GM12878 (cell line): Measurements from ENCODE around the gene ARHGEF3. TPM values are rescaled to one million over a fixed set of nuclear protein-coding genes. Genes with fewer than 3 reads are reported as not detected.

Source experiments
- ATAC-seq: fragments of 200-7000 bp; cut with Tn5 transposase; 3 replicates; pipeline ENCODE4 v1.9.1; 2020; ENCODE audit warnings: mild to moderate bottlenecking, moderate library complexity
- BruUV-seq: library from RNA; stranded (reverse); fragments of 400-500 nt; replicated peaks from 2 replicates; lab custom pipeline; 2021; lab: Mats Ljungman, UMichigan
- CTCF ChIA-PET: fragments of 300-600 bp; sonication (Branson Sonifier 250); formaldehyde crosslinking; extraction: SDS; loops from one replicate; lab custom pipeline; 2021; ENCODE audit warnings: inconsistent platforms; lab: Yijun Ruan, JAX
- POLR2A ChIA-PET: fragments of 350-600 bp; formaldehyde crosslinking; extraction: SDS; loops from one replicate; lab custom pipeline; 2021; ENCODE audit warnings: inconsistent platforms; lab: Charles Lee
- RAD21 ChIA-PET: fragments of 300-600 bp; sonication (Branson Sonifier 250); formaldehyde crosslinking; loops from one replicate; lab custom pipeline; 2023; ENCODE audit warnings: antibody characterized with exemption; ENCODE audit not compliant: unreplicated experiment; lab: Charles Lee
- SMC1A ChIA-PET: fragments of 300-600 bp; sonication (Branson Sonifier 250); formaldehyde crosslinking; loops from one replicate; lab custom pipeline; 2023; ENCODE audit not compliant: unreplicated experiment, uncharacterized antibody; lab: Charles Lee
- DNase-seq: peaks from one replicate; pipeline ENCODE4 v3.0.0-alpha.2; 2011; ENCODE audit warnings: low read depth, low spot score
- FAIRE-seq: peaks from 3 replicates; lab custom pipeline; 2011; peaks lifted over from hg19 to GRCh38; lab: Jason Lieb, UNC
- H2AFZ ChIP-seq: 2 replicates; pipeline ENCODE4 v1.6.0; 2011; ENCODE audit warnings: low read depth, low read length, control low read depth; ENCODE audit not compliant: control insufficient read depth
- H3K27ac ChIP-seq: 2 replicates; pipeline ENCODE4 v1.5.1; 2011; ENCODE audit warnings: control low read depth; ENCODE audit not compliant: control insufficient read depth, insufficient read depth
- H3K27me3 ChIP-seq, 2 experiments: replicated peaks in 1 of 2; 2 replicates each; pipeline versions ENCODE4 v1.6.0 to v1.6.1; 2011; ENCODE audit warnings: low read length in 1 of 2; ENCODE audit not compliant: control insufficient read depth in 2 of 2, insufficient read depth in 2 of 2
- H3K36me3 ChIP-seq, 2 experiments: 2 replicates each; pipeline ENCODE4 v1.5.1; 2011; ENCODE audit warnings: low read length in 1 of 2; ENCODE audit not compliant: control insufficient read depth in 2 of 2, insufficient read depth in 2 of 2
- H3K4me1 ChIP-seq: 2 replicates; pipeline ENCODE4 v1.6.1; 2011; ENCODE audit warnings: mild to moderate bottlenecking, low read length, moderate library complexity, mixed read lengths; ENCODE audit not compliant: control insufficient read depth, insufficient read depth
- H3K4me2 ChIP-seq: 2 replicates; pipeline ENCODE4 v1.6.0; 2011; ENCODE audit warnings: control low read depth; ENCODE audit not compliant: control insufficient read depth, insufficient read depth
- H3K4me3 ChIP-seq: fragments of 200-600 bp; sonication (generic); 2 replicates; pipeline ENCODE4 v1.5.1; 2016
- H3K79me2 ChIP-seq: 2 replicates; pipeline ENCODE4 v1.6.0; 2011; ENCODE audit warnings: low read length; ENCODE audit not compliant: control insufficient read depth, insufficient read depth
- H3K9ac ChIP-seq: 2 replicates; pipeline ENCODE4 v1.8.0; 2011; ENCODE audit warnings: low read length, control low read depth, mixed read lengths; ENCODE audit not compliant: control insufficient read depth, insufficient read depth
- H3K9me3 ChIP-seq: replicated peaks from 3 replicates; pipeline ENCODE4 v1.5.1; 2011; ENCODE audit warnings: mild to moderate bottlenecking, low read length; ENCODE audit not compliant: control insufficient read depth, insufficient read depth
- H4K20me1 ChIP-seq: 2 replicates; pipeline ENCODE4 v1.6.0; 2011; ENCODE audit not compliant: control insufficient read depth, insufficient read depth
- EED ChIP-seq: sonication (generic); IDR thresholded peaks from 2 replicates; pipeline ENCODE4 v1.6.1; 2016; ENCODE audit warnings: antibody characterized with exemption, low read depth
- EZH2 ChIP-seq: IDR thresholded peaks from 2 replicates; pipeline ENCODE4 v1.6.1; 2012; ENCODE audit warnings: low read depth, mild to moderate bottlenecking, control low read depth, inconsistent platforms, low read length, borderline replicate concordance; ENCODE audit not compliant: control insufficient read depth
- POLR2AphosphoS2 ChIP-seq: IDR thresholded peaks from 2 replicates; pipeline ENCODE4 v1.6.1; 2011; ENCODE audit warnings: low read depth, mild to moderate bottlenecking, low read length, improper control_type of control experiment, moderate library complexity
- USF2 ChIP-seq: IDR thresholded peaks from 2 replicates; pipeline ENCODE4 v1.6.1; 2011; ENCODE audit warnings: low read depth, low read length, improper control_type of control experiment, borderline replicate concordance
- ZBTB4 ChIP-seq: fragments of 450-650 bp; formaldehyde crosslinking; IDR thresholded peaks from 2 replicates; pipeline ENCODE4 v1.4.0; 2022; ENCODE audit warnings: mild to moderate bottlenecking, moderate library complexity
- WGBS: methylation state at CpG from one replicate; pipeline ENCODE4 v1.1.6; 2016; ENCODE audit warnings: low lambda C conversion rate; ENCODE audit not compliant: insufficient replicate concordance, insufficient coverage; ENCODE audit errors: missing lambda C conversion rate; 5-methylcytosine and 5-hydroxymethylcytosine counted together
- in situ Hi-C: fragments of 300-500 bp; cut with MboI; formaldehyde crosslinking; loops from 9 replicates; pipeline ENCODE4 v1.14.3; 2018; ENCODE audit warnings: mixed read lengths
- intact Hi-C: fragments of 100-400 bp; cut with micrococcal nuclease; formaldehyde crosslinking; loops from one replicate; pipeline ENCODE4 v1.14.2; 2022; ENCODE audit not compliant: unreplicated experiment
- polyA plus RNA-seq, 11 experiments: library from polyadenylated mRNA; depleted of rRNA in 4 of 11; unstranded in 6 of 11; stranded (reverse) in 5 of 11; fragments of >200 nt; fragmentation: Nextera tagmentation in 4 of 11; fragmentation: Illumina TruSeq in 1 of 11; extraction: Ambion mirVana in 4 of 11; extraction: Trizol in 1 of 11; gene quantifications; 1 replicate in 1 of 11; 2 replicates in 10 of 11; pipeline versions ENCODE4 v1.2.1 to v1.2.3, GENCODE V29; 2011 to 2016; ENCODE audit warnings: inconsistent platforms in 2 of 11, missing spikeins in 2 of 11, low read depth in 1 of 11
- total RNA-seq, 4 experiments: library from RNA; depleted of rRNA in 3 of 4; stranded (reverse); fragments of >200 nt in 3 of 4; fragmentation: Illumina TruSeq in 1 of 4; extraction: Trizol in 1 of 4; gene quantifications; 2 replicates each; pipeline versions ENCODE4 v1.2.1 to v1.2.3, GENCODE V29; 2013 to 2021

The ARHGEF3 gene
- total and polyA plus RNA-seq, 10 of the 15 experiments (the other 5 are each of a cell fraction or from before 2014, with no cell fraction given), result 21.8 to 78.7 (median 56.2) TPM

- H3K79me2 ChIP-seq, result peaks cover 40% of the 10 kb centered on the region
Observed at GRCh38 chr3:56684029-56684428, 117.7 kb downstream of the ARHGEF3 start.

More at GRCh38 chr3:56684029-56684428, 117.7 kb downstream of the ARHGEF3 start:
- RAD21 ChIA-PET, result no interaction called here
- Histone ChIP-seq H3K9me3 (peaks cover 2% of the 10 kb centered on the region; the same call in 1 of the 3 replicates), H3K4me2 (no peak overlapping the region), H3K4me3 (no peak overlapping the region), H3K9ac (no peak overlapping the region), H4K20me1 (no peaks in the 10 kb centered on the region), H3K4me1 (peaks cover 9% of the 10 kb centered on the region), H2AFZ (no peak overlapping the region), H3K27me3 (no peaks in the 10 kb centered on the region), H3K27ac (no peak overlapping the region), H3K36me3 (peaks cover 0 to 3% of the 10 kb centered on the region in 2 experiments; a peak in 1 of 4 replicates)
- no peak for ATAC-seq
- FAIRE-seq, result no peak
- CTCF ChIA-PET, result interaction anchor here (1.1 kb wide), 1 partner anchor 19 kb away, joined by 3 read pairs; no protein-coding TSS in a partner anchor
- no peak for TF ChIP-seq POLR2AphosphoS2
- no peak for TF ChIP-seq EED
- no peak for TF ChIP-seq EZH2
- no peak for TF ChIP-seq USF2
- TF ChIP-seq ZBTB4 (CRISPR knock-in tag), result no peak
- POLR2A ChIA-PET, result no interaction called here
- SMC1A ChIA-PET, result no interaction called here
- in situ Hi-C loops, result no loop called here
- no TSS peak for BruUV-seq
- 98% methylated on average over 13 of the region's 13 CpGs for WGBS
- no peak for DNase-seq
- intact Hi-C loops, result no loop called here
